Activated CD4-positive, CD25-positive, alpha-beta regulatory T cell (primary cell): Measurements from ENCODE around the gene MTHFD1L.
A peak's percentile ranks its signal among the peaks of the same experiment; 100 is the strongest.

ENCODE experiments used
- DNase-seq, 4 experiments: peaks; one replicate each; lab custom pipeline; 2025; lab: John Stamatoyannopoulos, UW

MTHFD1L gene

GRCh38 chr6:150934380-150934779 lies 68.9 kb downstream of the MTHFD1L start:
- DNase-seq = no peak

GRCh38 chr6:150936021-150936555 lies 70.6 kb downstream of the MTHFD1L start:
- DNase-seq = no peak

GRCh38 chr6:150937132-150937906 lies 71.8 kb downstream of the MTHFD1L start:
- DNase-seq = no peak

- no peak for DNase-seq
These were observed 73.9 kb downstream of the MTHFD1L start for GRCh38 chr6:150939399-150939798.

- no peak for DNase-seq
These were observed 75.4 kb downstream of the MTHFD1L start for GRCh38 chr6:150940941-150941340.

- DNase-seq = no peak
These were observed 84.0 kb downstream of the MTHFD1L start for GRCh38 chr6:150949526-150949925.

GRCh38 chr6:150953851-150954250 lies 88.3 kb downstream of the MTHFD1L start:
- DNase-seq = no peak

GRCh38 chr6:150959166-150959565 lies 93.7 kb downstream of the MTHFD1L start:
- no peak for DNase-seq

- DNase-seq = no peak
These were observed 96.9 kb downstream of the MTHFD1L start for GRCh38 chr6:150962436-150962835.

GRCh38 chr6:150964765-150965164 lies 99.3 kb downstream of the MTHFD1L start:
- no peak for DNase-seq

- no peak for DNase-seq
These were observed 101.3 kb downstream of the MTHFD1L start for GRCh38 chr6:150966786-150967185.

- DNase-seq = no peak
These were observed 101.9 kb downstream of the MTHFD1L start for GRCh38 chr6:150967381-150967780.

GRCh38 chr6:150967910-150968309 lies 102.4 kb downstream of the MTHFD1L start:
- no peak for DNase-seq

GRCh38 chr6:150969901-150970300 lies 104.4 kb downstream of the MTHFD1L start:
- DNase-seq = no peak

GRCh38 chr6:150971219-150971618 lies 105.7 kb downstream of the MTHFD1L start:
- DNase-seq = no peak

GRCh38 chr6:150975136-150975535 lies 109.6 kb downstream of the MTHFD1L start:
- no peak for DNase-seq

GRCh38 chr6:150977281-150977680 lies 111.8 kb downstream of the MTHFD1L start:
- no peak for DNase-seq

GRCh38 chr6:150978624-150979023 lies 113.1 kb downstream of the MTHFD1L start:
- no peak for DNase-seq

- no peak for DNase-seq
These were observed 114.4 kb downstream of the MTHFD1L start for GRCh38 chr6:150979826-150980350.

GRCh38 chr6:150981095-150981494 lies 115.6 kb downstream of the MTHFD1L start:
- no peak for DNase-seq

GRCh38 chr6:150981669-150982068 lies 116.2 kb downstream of the MTHFD1L start:
- DNase-seq = no peak

- peak in 2 of 4 experiments; percentile 5 to 17 for DNase-seq
These were observed 121.9 kb downstream of the MTHFD1L start for GRCh38 chr6:150987371-150987828.

GRCh38 chr6:150987855-150988464 lies 122.5 kb downstream of the MTHFD1L start:
- no peak for DNase-seq
